Endometrium (tissue), 2 donors: Measurements from ENCODE around the gene ATP4A.

ENCODE experiments used
- FAIRE-seq: peaks from 2 replicates; lab custom pipeline; 2012; peaks lifted over from hg19 to GRCh38; lab: Jason Lieb, UNC
- donor health status: control.
- donor health status: control.

ATP4A gene

DNA sequence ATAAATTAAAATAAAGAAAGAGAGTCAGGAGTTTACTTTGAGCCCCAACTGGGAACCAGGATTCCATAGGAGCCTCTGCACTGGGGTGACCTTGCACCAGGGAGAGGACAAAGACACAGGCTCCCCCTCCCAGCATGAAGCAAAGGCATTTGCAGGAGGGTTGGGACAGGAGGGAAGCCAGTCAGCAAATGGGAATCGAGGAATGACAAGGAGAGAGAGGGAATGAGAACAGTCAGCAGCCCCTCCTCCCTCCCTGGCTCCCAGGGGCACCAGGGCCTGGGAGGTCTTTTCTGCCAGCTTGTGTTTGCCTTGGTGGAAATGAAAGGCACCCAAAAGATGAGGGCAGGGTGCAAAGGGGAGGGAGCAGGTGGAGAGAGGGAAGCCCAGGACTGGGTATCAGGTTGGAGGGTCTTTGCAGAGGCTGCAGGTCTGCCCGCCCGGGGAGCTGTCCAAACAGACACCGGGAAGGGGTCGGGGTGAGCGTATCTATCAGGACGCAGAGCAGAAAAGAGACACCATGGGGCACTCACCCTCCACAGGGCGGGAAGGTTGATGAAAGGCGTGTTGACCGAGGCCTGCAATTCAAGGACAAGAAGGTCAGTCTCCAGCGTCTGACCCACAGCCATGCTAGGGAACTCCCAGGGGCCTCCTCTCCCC lies 39.1 kb downstream of the ATP4A start:
- no peak for FAIRE-seq

DNA sequence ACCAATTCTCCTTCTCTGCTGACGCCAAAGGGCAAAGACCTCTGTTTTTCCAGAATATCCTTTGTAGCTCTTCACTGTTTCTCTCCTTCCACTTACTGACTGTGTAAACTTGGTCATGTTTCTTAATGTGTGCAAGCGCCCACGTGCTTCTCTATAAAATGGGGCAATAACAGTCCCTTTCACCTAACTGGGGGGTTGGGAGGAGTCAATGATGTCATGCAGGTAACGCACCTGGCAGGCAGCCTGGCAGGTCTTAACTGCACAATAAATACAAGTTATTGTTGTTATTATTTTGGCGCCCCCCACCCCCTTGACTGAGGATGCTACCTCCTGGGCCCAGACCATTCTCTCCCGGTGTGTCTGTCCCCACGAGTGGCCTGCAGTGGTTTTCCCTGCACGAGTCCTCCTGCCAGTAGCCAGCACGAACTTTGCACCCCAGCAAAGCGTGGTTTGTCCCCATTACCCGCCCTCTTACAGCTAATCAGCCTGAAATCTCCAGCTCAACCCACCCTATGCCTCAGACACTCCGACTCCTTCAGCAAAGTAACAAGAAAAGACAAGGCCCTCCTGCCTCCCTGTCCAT lies 40.6 kb downstream of the ATP4A start:
- no peak for FAIRE-seq

DNA sequence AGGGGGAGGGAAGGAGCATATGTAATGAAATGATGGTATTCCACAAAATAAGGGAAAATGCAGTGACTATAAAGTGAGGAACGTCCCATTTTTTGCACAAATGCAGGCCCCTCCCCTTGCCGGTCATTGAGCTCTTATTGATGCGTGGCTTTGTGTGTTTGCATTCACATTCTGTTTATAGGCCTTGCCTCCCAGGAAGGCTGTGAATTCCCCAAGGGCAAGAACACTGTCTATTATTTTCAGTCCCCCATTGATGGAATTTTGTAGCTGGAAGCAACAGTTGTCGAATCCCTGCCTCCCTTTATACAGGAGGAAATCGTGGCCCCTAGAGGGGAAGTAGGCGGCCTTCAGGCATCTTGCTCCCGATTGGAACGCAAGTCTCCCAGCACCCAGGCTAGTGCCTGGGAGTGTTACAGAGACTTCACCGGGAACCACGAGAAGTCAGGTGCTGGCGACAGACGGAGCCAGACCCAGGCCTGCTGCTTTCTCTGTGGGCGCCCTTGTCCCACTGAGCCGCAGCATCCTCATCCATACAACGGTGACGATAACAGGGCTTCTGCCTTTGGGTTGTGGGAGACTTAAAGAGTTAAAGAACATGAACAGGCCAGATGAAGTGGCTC lies 42.2 kb downstream of the ATP4A start:
- no peak for FAIRE-seq

DNA sequence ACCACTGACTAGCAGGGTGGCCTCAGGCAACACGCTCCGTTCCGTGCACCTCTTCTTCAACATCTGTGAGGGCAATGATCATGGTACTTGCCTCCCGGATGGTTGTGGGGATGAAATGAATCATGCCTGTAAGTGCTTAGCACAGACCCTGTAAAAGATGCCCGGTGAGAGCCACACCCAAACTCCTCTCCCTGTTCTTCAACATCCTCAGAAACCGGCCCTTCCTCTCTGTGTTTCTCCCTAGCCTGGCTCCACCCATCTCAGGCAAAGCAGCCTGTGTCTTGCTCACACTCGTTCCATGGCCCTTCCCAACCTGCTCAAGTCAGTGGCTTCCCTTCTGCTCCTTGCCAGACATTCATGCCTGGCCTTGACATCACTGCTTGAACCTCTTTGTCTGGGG lies 44.2 kb downstream of the ATP4A start:
- no peak for FAIRE-seq

DNA sequence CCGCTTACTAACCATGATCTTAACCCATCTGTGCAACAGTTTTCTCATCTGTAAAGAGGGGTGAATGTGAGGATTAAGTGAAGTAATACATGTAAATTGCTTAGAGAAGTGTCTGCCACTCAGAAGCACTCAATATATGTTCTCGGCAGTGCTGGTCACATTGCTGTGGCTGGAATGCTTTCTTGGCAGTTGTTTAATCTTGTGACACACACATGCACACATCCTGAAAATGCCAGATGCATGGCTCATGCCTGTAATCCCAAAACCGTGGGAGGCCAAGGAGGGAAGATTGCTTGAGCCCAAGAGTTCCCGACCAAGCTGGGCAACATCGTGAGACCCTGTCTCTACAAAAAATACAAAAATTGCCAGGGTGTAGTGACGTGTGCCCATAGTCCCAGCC lies 45.1 kb downstream of the ATP4A start:
- no peak for FAIRE-seq

DNA sequence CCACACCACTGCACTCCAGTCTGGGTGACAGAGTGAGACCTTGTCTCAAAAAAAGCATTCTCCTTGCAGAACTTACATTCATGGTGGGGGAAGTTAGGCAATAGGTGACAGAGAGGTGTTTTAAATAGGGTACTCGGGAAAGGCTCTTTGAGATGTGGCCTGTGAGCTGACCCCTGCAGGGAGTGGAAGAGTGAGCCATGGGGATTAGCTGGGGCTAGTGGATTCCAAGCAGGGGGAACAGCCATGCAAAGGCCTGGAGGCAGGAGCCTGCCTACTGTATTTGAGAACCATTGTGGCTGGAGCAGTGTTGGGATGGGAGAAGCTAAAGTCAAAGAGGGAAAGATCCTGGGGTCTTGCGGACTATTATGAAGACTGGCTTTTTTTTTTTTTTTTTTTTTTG lies 46.1 kb downstream of the ATP4A start:
- no peak for FAIRE-seq

DNA sequence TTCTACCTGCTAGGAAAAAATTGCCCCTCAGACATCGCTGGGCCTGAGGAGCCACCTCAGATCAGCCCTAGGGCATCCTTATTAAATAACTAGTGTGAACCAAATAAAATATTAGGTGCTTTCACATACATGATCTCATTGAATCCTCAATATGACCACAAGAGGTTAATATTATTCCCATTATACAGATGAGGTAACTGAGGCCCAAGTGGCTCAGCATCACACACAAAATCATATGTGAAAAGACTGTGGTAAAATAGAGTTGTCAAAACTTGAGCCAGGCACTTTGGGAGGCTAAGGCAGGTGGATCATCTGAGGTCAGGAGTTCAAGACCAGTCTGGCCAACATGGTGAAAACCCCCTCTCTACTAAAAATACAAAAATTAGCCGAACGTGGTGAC lies 47.1 kb downstream of the ATP4A start:
- FAIRE-seq: no peak

DNA sequence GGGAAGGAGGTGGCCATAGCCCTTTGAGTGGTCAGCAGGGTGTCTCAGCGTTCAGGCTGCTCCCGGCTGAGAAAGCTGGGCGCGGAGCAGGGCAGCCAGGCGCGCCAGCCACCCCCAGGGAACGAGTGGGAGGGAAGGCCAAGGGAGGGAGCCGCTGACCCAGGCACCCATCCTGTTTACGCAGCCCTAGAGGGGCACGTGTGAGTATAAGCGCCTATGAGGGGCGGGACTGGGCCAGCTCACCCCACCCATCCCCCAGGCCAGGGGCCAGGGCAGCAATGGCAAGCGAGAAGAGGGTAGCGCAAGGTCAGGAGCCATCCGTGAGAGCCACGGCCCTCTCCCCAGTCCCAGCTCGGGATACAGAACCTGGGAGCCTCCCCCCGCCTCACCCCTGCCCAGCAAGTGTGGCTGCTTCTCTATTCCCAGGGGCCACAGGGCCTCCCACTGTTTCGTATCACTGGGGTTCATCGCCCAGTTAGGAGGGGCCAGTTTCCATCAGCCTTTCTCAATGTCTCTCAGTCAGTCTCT lies 49.1 kb downstream of the ATP4A start:
- no peak for FAIRE-seq

DNA sequence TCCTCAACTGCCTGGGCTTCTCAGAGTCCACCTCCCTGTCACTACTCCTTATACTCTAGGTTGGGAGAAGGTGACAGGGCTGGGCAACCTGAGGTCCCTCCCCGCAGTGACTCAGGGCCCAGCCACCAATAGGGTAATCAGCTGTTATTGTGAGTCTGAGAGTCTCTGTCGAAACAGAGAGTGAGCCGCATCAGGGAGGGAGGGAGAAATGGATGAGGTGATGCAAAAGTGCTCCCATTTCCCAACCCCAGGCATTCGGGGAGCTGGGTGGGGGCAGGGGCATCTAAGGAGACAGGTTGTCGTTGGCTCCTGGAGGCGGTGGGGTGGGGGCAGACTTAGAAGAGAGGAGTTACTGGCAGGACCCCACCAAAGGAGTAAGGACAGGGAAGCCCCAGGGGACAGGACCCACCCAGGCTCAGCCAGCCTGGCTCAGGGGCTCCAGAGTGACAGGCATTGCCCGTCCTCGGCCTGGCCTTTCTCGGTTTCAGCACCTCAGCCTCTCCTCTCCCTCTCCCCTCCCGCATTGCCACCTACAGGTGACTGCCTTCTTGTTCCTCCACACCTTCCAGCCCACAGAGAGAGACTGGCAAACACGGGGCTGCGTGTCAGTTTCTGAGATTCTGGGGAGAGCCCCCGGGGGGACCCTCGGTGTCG lies 49.7 kb downstream of the ATP4A start, which contains the start of gene DMKN:
Gene DMKN, minus strand, starts transcription at position 22 of the 654 bp plus-strand sequence. CDS start 174 bp downstream, outside the sequence.
- FAIRE-seq: no peak

DNA sequence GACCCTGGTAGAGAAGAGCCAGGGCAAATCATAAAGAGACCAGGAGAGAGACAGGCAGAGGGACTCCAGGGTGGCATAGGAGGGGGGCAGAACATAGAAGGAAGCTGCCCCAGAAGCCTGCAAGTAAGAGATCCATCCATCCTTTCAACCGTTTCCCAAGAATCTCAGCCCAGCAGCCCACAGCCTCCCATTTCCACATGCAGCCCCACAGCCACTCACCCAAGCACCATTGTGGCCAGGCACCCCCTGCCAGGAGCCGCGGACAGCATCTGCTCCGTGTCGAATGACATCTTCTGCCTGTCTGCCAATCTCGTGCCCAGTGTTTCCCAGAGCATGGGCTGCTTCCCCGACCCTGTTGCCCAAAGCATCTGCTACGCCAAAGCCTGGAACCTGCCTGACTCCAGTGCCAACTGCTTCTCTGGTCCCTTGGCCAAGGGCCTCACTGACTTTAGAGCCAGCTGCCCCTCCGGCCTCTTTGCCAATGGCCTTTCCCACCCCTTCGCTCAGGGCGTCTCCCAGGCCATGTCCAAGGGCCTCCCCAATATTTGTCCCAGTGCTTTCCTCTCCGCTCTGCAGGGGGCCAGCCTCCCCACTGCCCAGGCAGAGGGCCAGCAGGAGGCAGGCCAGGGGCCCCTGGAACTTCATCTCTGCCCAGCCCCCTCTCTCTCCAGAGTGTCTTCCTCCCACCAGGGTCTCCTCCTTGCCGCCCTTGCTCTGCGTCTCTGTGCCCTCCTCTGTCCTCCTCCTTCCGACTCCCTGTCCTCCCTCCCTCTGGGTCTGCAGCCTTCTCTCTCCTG lies 50.4 kb downstream of the ATP4A start:
- no peak for FAIRE-seq

DNA sequence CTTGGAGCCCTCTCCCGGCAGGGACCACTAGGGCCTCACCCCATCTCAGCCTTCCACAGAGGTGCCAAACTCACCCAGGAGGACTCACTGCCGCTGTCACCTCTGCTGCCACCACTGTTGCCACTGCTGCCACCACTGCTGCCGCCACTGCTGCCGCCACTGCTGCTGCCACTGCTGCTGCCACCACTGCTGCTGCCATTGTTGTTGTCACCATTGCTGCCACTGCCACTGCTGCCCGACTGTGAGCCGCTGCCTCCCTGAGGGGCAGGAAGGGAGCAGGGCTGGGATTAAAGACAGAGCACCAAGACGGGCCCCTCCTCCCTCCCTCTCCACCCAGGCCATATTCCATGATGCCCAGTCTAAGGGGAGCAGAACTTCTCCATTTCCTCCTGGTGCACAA lies 52.1 kb downstream of the ATP4A start:
- FAIRE-seq: no peak

DNA sequence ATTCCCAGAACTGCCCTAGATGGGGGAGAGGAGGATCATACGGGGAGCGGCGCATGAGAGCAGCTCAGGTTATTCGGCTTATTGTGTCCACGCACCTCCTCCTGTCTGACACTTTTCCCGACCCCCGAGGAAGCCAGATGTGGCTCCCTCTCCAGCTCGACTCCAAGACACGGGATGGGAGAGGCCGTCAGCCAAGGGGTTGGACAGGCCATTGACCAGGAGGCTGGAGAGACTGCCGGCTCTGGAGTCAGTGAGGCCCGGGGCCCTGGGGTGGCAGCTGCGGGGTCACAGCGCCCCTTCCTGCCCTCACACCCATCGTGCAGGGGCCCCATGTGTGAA lies 52.9 kb downstream of the ATP4A start:
- no peak for FAIRE-seq

DNA sequence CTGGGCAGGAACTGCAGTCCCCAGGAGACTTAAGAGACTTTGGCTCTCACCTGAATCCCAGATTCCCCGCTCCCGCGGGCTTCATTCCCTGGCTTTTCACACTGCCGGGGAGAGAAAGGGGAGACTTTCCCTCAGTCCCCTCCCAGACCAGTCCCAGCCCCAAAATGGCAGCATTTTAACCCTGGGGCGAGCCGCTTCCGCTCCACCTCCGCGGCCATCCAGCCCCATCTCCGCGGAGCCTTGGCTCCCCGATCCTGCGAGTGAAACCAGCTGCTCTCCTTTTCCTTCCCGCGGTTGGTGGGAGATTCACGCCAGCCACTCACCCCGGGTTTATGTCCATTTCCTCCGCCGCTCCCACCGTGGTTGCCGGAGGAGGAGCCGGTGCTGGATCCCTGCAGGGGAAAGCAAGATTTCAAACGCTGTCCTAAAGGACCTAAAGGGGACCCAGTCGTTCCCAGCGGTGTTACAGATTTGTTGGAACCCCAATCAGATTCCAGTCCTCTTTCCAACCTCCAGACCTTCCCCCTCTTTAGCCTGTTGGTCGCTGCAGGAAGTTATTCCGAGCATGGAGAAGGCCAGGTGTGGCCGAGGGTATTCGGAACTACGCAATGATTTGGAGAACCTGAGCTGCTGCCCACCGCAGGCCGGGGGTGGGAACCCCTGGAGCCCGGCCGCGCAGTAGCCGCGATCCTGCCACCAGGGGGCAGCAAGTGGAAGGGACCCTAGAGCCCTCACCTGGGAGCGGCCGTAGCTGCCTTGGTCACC lies 53.4 kb downstream of the ATP4A start:
- FAIRE-seq: no peak

DNA sequence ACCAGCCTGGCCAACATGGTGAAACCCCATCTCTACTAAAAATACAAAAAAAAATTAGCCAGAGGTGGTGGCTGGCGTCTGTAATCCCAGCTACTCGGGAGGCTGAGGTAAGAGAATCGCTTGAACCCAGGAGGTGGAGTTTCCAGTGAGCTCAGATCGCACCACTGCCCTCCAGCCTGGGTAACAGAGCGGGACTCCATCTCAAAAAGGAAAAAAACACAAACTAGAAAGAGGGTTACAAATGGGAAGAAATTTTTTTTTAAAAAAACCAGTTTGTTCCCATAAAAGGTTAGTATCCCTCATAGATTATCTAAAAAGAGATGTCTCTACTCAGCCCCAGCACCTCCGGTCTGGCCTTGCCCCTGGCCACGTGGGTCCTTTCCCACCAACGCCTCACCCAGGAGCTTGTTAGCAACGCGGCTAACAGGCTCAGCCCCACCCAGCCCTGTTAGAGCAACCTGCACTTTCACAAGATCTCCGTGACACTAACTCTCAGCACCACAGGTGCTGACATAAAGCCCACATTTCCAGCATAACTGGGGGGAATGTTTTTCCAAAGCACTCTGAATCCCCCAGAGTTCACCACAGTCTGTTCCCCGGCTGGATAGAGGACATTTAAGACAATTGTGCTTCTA lies 54.3 kb downstream of the ATP4A start:
- FAIRE-seq: no peak

DNA sequence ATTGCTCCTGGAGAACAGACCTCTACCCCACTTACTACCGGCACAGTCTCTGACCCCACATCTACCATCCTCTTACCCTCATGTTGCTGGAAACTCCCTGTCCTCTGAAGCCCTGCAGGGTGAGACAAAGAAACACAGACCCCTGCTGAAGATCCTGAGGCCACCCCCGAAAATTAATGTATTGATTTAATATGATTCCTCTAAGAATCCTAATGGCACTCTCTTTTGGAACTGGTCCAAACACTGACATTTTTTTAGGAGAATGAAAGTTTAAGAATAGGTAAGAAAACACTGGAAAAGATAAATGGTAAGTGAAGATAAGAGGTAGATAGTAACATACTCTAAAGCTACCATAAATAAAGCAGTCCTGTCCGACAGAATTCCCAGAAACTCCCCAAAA lies 55.3 kb downstream of the ATP4A start:
- no peak for FAIRE-seq

DNA sequence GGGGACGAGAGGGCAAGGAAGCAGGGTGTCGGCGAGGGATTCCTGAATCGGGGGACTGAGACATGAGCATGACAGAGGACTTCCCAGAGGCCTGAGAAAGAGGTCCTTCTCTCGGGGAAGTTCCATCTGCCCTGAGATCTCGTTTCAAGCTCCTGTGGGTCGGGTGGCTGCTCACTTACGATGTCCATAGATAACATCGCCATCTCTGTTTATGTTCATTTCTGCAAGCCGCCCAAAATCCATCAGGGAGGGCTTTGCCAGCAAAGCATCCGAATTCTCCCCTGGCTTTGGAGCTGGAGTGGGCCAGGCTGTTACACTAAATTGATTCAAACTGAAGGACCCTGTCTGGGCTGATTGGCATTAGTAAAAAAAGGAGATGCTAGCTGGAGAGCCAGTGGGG lies 55.9 kb downstream of the ATP4A start:
- no peak for FAIRE-seq

DNA sequence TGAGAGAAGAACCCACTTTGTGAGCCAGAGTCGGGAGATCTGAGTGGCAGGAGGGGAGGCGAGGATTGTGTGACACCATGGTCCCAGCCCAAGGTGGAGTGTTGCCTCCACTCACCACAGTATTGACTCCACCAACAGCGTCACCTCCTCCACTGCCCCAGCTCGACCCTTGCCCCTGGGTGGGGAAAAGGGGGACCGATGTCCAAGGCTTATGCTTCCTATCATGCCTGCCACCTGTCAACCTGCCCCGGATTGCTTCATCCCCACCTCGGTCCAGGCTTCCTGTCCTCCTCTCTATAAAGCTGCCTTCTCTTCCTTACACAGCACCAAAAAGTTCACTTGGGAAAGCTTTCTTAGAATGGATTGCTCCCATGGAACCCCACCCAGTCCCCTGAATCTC lies 57.4 kb downstream of the ATP4A start:
- no peak for FAIRE-seq

DNA sequence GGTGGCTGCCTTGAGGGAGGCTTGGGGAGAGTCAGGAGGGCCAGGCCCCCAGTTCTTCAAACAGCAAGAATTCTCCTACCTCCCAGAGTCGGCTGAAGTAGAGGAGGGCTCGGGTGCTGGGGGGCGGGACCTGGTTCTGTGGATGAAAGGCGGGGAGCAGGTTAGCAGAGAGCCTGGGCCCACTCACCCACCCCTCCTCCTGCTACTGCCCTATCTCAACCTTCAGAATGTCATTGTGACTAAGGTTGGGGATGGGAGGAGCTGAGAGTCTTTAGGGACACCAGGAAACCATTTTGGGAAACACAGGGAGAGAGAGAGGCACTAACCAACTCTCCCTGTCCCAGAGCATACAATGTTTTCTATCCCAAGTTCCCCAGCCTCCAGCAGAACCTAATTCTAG lies 60.7 kb downstream of the ATP4A start:
- FAIRE-seq: no peak

DNA sequence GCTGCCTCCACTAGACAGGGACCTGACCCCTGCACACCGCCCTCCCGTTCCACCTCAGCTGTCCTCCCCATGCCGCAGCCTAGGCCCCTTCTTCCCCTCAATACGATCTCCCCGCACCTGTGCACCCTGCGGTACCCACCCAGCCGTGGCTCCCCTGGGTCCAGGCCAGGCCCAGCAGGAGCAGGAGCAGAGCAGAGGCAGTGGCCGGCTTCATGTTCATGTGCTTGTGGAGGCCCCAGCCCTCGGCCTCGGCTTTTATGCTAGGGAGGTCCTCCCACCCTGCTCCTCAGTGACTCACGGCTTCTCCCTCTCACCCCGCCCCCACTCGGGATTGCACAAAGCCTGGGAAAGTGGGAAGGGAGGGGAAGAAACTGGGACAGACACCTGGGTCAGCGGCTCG lies 61.8 kb downstream of the ATP4A start:
- no peak for FAIRE-seq

DNA sequence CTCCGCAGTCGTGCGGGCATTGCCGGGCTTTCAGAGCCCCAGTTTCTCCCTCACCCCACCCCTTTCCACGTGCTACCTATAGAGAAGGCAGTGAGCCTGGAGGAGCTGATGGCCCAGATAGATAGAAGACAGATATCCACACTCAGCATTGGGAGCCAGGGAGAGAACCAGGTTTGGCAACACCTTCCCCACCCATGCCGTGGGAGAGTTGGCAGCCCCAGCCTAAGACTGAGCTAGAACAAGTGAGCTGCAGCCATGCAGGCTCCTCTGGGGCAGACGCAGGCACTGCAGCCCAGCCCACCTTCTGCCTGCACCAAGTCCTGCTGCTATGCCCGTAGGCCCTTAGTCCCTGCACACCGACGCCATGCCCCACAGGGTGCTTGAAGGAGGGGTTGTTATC lies 62.8 kb downstream of the ATP4A start:
- no peak for FAIRE-seq
